ENCODE data around the gene AOPEP. TPM values are rescaled to one million over a fixed set of nuclear protein-coding genes. Genes with fewer than 3 reads are reported as not detected.
A peak's percentile ranks its signal among the peaks of the same experiment; 100 is the strongest.

AOPEP gene
- total and polyA plus RNA-seq, 2 of the 13 experiments (the other 11 are each of a cell fraction or from before 2014, with no cell fraction given): 22.2 to 41.6 TPM

GRCh38 chr9:95024097-95024671 lies 297.7 kb downstream of the AOPEP start (continued):
- no peak for TF ChIP-seq ZNF646 (CRISPR knock-in tag; IDR thresholded peaks at IDR 0.05)
- TF ChIP-seq ZNF792 (CRISPR knock-in tag; IDR thresholded peaks at IDR 0.05): peak; percentile 43; the same call in 1 of the 2 replicates
- no peak for TF ChIP-seq NCOA5 (CRISPR knock-in tag; IDR thresholded peaks at IDR 0.05)
- TF ChIP-seq NFYC (CRISPR knock-in tag; IDR thresholded peaks at IDR 0.05): peak; percentile 45; the same call in 1 of the 2 replicates
- TF ChIP-seq TEF (CRISPR knock-in tag; IDR thresholded peaks at IDR 0.05): no peak
- no peak for TF ChIP-seq ZNF362 (CRISPR knock-in tag; IDR thresholded peaks at IDR 0.05; ENCODE audit: borderline replicate concordance)
- TF ChIP-seq NFE2L1 (CRISPR knock-in tag; IDR thresholded peaks at IDR 0.05; ENCODE audit: borderline replicate concordance): no peak
- no peak for TF ChIP-seq ZNF780A (CRISPR knock-in tag; IDR thresholded peaks at IDR 0.05)
- no peak for TF ChIP-seq FOXC1 (CRISPR knock-in tag; IDR thresholded peaks at IDR 0.05; ENCODE audit: borderline replicate concordance)
- TF ChIP-seq ZNF580 (CRISPR knock-in tag; IDR thresholded peaks at IDR 0.05; ENCODE audit: borderline replicate concordance, low read depth): peak; percentile 39; the same call in 1 of the 2 replicates
- TF ChIP-seq KDM6A (CRISPR knock-in tag; IDR thresholded peaks at IDR 0.05; ENCODE audit: low read depth): peak; percentile 59
- 0 out of 2 replicates have a peak, but pooled peaks have one; percentile 33 for TF ChIP-seq CBFB (CRISPR knock-in tag; IDR thresholded peaks at IDR 0.05)
- no peak; the same call in 1 of the 2 replicates for TF ChIP-seq IRX3 (CRISPR knock-in tag; IDR thresholded peaks at IDR 0.05; ENCODE audit: borderline replicate concordance, low read depth)
- TF ChIP-seq ATF2 (CRISPR knock-in tag; IDR thresholded peaks at IDR 0.05): no peak; the same call in 1 of the 2 replicates
- TF ChIP-seq TEAD2 (CRISPR knock-in tag; IDR thresholded peaks at IDR 0.05): no peak
- TF ChIP-seq ZFP82 (CRISPR knock-in tag; IDR thresholded peaks at IDR 0.05; ENCODE audit: borderline replicate concordance): no peak
- TF ChIP-seq IKZF1 (IDR thresholded peaks at IDR 0.05): no peak
- TF ChIP-seq TBX2 (CRISPR knock-in tag; IDR thresholded peaks at IDR 0.05; ENCODE audit: borderline replicate concordance): no peak
- no peak for TF ChIP-seq ZZZ3 (CRISPR knock-in tag; IDR thresholded peaks at IDR 0.05; ENCODE audit: borderline replicate concordance)
- TF ChIP-seq ZNF775 (CRISPR knock-in tag; IDR thresholded peaks at IDR 0.05; ENCODE audit: borderline replicate concordance): no peak
